ENCODE data around the gene RBM20. TPM values are rescaled to one million over a fixed set of nuclear protein-coding genes. Genes with fewer than 3 reads are reported as not detected.
"Not testable (repeated sequence)": the region's sequence is repeated elsewhere in the genome, so short reads cannot be mapped to it uniquely, and the experiment has no call there.

RBM20 gene
- 0.02 TPM in 1 of 2 replicates, not detected in the other for total RNA-seq

- no peaks in the 10 kb centered on the region for H3K36me3 Mint-ChIP-seq (ENCODE audit: low read depth)
- H3K4me1 Mint-ChIP-seq (ENCODE audit: low read depth), result peaks cover 23% of the 10 kb centered on the region
- peaks cover 67% of the 10 kb centered on the region for H3K27me3 Mint-ChIP-seq (ENCODE audit: low read depth)
- H3K9me3 Mint-ChIP-seq, result no peaks in the 10 kb centered on the region
- H3K4me3 Mint-ChIP-seq (ENCODE audit: low read depth), result peak within 1 kb of the TSS; percentile 75
- no peak for DNase-seq (ENCODE audit: low spot score)
- no peak within 1 kb of the TSS for H3K27ac Mint-ChIP-seq
- intact Hi-C loops (cut with micrococcal nuclease), result loop anchor here (2.0 to 5.0 kb wide), 2 partner anchors 25 to 433 kb away; partner anchors contain the start of gene ADRA2A
Measured at GRCh38 chr10:110643653-110644597, at the start of gene RBM20. Gene RBM20 (plus strand): TSS chr10:110644336. CDS start chr10:110644455, 119 bp downstream.

DNA sequence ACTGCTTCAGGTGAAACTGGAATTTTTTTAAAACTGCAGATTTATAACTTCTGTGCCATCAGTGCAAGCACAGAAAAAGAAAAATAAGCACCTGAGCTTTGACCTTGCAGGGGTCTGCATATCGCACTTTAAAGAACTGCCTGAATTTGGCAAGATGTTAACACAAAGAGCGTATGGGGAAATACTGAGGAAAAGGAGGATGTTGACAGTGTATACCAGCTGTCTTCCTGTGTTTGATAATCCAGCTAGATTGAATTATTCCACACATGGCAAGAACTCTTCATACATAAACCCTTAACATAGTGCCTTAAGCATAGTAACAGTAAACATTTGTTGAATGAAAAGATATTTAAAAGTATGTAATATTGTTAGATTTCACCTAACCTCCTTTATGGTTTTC is 46.7 kb upstream of the RBM20 start:
- H3K36me3 Mint-ChIP-seq (ENCODE audit: low read depth), result peaks cover 61% of the 10 kb centered on the region
- H3K4me1 Mint-ChIP-seq (ENCODE audit: low read depth), result peaks cover 3% of the 10 kb centered on the region
- no peak overlapping the region for H3K27ac Mint-ChIP-seq
- intact Hi-C loops (cut with micrococcal nuclease), result no loop called here
- no peak for DNase-seq (ENCODE audit: low spot score)
- H3K27me3 Mint-ChIP-seq (ENCODE audit: low read depth), result no peaks in the 10 kb centered on the region
- H3K4me3 Mint-ChIP-seq (ENCODE audit: low read depth), result no peak overlapping the region
- no peaks in the 10 kb centered on the region for H3K9me3 Mint-ChIP-seq

- Mint-ChIP-seq H3K4me1 (ENCODE audit: low read depth) (no peaks in the 10 kb centered on the region), H3K9me3 (no peaks in the 10 kb centered on the region), H3K4me3 (ENCODE audit: low read depth) (no peak overlapping the region), H3K27ac (no peak overlapping the region), H3K27me3 (ENCODE audit: low read depth) (no peaks in the 10 kb centered on the region), H3K36me3 (ENCODE audit: low read depth) (peaks cover 63% of the 10 kb centered on the region)
- no peak for DNase-seq (ENCODE audit: low spot score)
- intact Hi-C loops (cut with micrococcal nuclease), result loop anchor here (1.0 kb wide), 1 partner anchor 294 kb away; no protein-coding TSS in a partner anchor
Measured at GRCh38 chr10:110600487-110601101, 43.5 kb upstream of the RBM20 start.

GRCh38 chr10:110601581-110601980 is 42.6 kb upstream of the RBM20 start:
- intact Hi-C loops (cut with micrococcal nuclease), result no loop called here
- H3K27ac Mint-ChIP-seq, result no peak overlapping the region
- H3K4me3 Mint-ChIP-seq (ENCODE audit: low read depth), result no peak overlapping the region
- H3K4me1 Mint-ChIP-seq (ENCODE audit: low read depth), result no peaks in the 10 kb centered on the region
- no peaks in the 10 kb centered on the region for H3K27me3 Mint-ChIP-seq (ENCODE audit: low read depth)
- DNase-seq (ENCODE audit: low spot score), result no peak
- H3K36me3 Mint-ChIP-seq (ENCODE audit: low read depth), result peaks cover 65% of the 10 kb centered on the region
- no peaks in the 10 kb centered on the region for H3K9me3 Mint-ChIP-seq

DNA sequence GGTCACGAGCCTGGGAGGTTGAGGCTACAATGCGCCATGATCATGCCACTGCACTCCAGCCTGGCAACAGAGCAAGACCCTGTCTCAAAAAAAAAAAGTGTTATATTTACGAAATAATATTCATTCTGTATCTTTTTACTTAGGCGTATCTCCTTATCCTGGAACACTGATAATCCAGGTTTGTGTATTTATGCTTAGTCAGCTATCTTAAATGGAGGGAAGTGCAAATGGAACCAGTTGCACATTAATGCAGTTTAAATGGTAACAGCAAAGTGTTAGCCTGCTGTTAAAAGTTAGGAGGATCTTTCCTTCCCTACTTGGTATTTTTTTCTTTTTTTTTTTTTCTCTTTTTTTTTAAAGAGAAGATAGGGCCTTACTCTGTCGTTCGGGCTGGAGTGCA is 36.0 kb upstream of the RBM20 start:
- no peaks in the 10 kb centered on the region for H3K27me3 Mint-ChIP-seq (ENCODE audit: low read depth)
- H3K36me3 Mint-ChIP-seq (ENCODE audit: low read depth), result peaks cover 27% of the 10 kb centered on the region
- intact Hi-C loops (cut with micrococcal nuclease), result no loop called here
- no peak for DNase-seq (ENCODE audit: low spot score)
- peaks cover 11% of the 10 kb centered on the region for H3K4me1 Mint-ChIP-seq (ENCODE audit: low read depth)
- H3K27ac Mint-ChIP-seq, result no peak overlapping the region
- no peaks in the 10 kb centered on the region for H3K9me3 Mint-ChIP-seq
- H3K4me3 Mint-ChIP-seq (ENCODE audit: low read depth), result no peak overlapping the region

DNA sequence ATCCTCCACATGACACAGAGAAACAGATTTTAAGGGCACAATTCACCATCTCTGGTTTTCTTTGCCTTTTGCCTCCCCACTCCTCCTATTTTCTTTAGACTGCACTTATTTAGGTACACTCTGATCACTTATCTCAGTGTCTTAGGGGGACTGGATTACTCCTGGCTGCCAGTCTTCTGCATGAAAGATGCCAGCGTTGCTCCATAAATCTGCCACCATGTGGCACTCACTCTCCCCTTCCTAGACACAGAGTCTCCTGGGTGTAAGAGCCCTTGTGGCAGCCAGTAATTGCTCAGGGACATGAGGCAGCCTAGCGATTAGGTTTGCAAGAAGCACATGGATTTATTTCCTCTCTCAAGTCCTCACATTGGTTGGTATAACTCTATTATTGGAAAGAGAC is 34.5 kb upstream of the RBM20 start:
- no peaks in the 10 kb centered on the region for H3K9me3 Mint-ChIP-seq
- intact Hi-C loops (cut with micrococcal nuclease), result loop anchor here (1.0 to 10.0 kb wide), 8 partner anchors 43 to 597 kb away; partner anchors contain the start of gene PDCD4
- H3K27me3 Mint-ChIP-seq (ENCODE audit: low read depth), result no peaks in the 10 kb centered on the region
- H3K4me3 Mint-ChIP-seq (ENCODE audit: low read depth), result no peak overlapping the region
- H3K36me3 Mint-ChIP-seq (ENCODE audit: low read depth), result peaks cover 17% of the 10 kb centered on the region
- no peak for DNase-seq (ENCODE audit: low spot score)
- H3K27ac Mint-ChIP-seq, result no peak overlapping the region
- H3K4me1 Mint-ChIP-seq (ENCODE audit: low read depth), result peaks cover 23% of the 10 kb centered on the region

DNA sequence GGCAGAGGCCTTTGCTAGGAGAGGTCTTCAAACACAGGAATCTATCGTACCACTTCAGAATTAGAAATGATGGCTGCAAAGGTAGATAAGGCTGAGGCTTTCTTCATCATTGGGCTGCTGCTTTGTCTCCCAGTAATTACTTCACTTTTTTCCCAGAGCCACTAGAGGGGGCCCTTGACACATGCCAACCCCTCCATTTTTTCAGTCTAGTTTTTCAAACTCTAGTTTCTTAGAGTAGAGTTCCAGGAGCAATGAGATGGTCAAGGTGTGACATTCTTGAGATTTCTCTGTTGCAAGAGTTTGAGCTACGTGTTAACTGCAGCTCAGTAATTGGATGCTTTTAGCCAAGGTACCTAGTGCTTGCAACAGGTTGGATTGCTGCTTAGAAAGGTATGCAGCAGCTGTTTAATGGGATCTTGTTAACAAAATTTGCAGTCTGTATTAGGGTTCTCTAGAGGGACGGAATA is 33.8 kb upstream of the RBM20 start:
- H3K27ac Mint-ChIP-seq, result no peak overlapping the region
- peak; percentile 28 for DNase-seq (ENCODE audit: low spot score)
- no peaks in the 10 kb centered on the region for H3K27me3 Mint-ChIP-seq (ENCODE audit: low read depth)
- peaks cover 26% of the 10 kb centered on the region for H3K4me1 Mint-ChIP-seq (ENCODE audit: low read depth)
- H3K36me3 Mint-ChIP-seq (ENCODE audit: low read depth), result peaks cover 10% of the 10 kb centered on the region
- no peaks in the 10 kb centered on the region for H3K9me3 Mint-ChIP-seq
- intact Hi-C loops (cut with micrococcal nuclease), result loop anchor here (1.0 to 10.0 kb wide), 8 partner anchors 42 to 596 kb away; partner anchors contain the start of gene PDCD4
- no peak overlapping the region for H3K4me3 Mint-ChIP-seq (ENCODE audit: low read depth)

DNA sequence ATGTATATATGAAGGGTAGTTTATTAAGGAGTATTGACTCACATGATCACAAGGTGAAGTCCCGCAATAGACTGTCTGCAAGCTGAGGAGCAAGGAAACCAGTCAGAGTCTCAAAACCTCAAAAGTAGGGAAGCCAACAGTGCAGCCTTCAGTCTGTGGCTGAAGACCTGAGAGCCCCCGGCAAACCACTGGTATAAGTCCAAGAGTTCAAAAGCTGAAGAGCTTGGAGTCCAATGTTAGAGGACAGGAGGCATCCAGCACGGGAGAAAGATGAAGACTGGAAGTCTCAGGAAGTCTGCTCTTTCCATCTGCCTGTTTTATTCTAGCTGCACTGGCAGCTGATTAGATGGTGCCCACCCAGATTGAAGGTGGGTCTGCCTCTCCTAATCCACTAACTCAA is 33.4 kb upstream of the RBM20 start:
- H3K36me3 Mint-ChIP-seq (ENCODE audit: low read depth); H3K4me3 Mint-ChIP-seq (ENCODE audit: low read depth); H3K27me3 Mint-ChIP-seq (ENCODE audit: low read depth); H3K9me3 Mint-ChIP-seq; H3K27ac Mint-ChIP-seq; DNase-seq (ENCODE audit: low spot score): not testable (repeated sequence)
- H3K4me1 Mint-ChIP-seq (ENCODE audit: low read depth), result peaks cover 30% of the 10 kb centered on the region
- intact Hi-C loops (cut with micrococcal nuclease), result loop anchor here (1.0 to 10.0 kb wide), 8 partner anchors 42 to 596 kb away; partner anchors contain the start of gene PDCD4

GRCh38 chr10:110612087-110612486 is 32.0 kb upstream of the RBM20 start:
- Mint-ChIP-seq H3K27ac (no peak overlapping the region), H3K4me3 (ENCODE audit: low read depth) (no peak overlapping the region), H3K9me3 (no peaks in the 10 kb centered on the region), H3K36me3 (ENCODE audit: low read depth) (no peaks in the 10 kb centered on the region), H3K27me3 (ENCODE audit: low read depth) (no peaks in the 10 kb centered on the region), H3K4me1 (ENCODE audit: low read depth) (peaks cover 33% of the 10 kb centered on the region)
- intact Hi-C loops (cut with micrococcal nuclease), result loop anchor here (5.0 to 10.0 kb wide), 3 partner anchors 40 to 383 kb away; partner anchors contain the start of gene PDCD4
- DNase-seq (ENCODE audit: low spot score), result no peak

DNA sequence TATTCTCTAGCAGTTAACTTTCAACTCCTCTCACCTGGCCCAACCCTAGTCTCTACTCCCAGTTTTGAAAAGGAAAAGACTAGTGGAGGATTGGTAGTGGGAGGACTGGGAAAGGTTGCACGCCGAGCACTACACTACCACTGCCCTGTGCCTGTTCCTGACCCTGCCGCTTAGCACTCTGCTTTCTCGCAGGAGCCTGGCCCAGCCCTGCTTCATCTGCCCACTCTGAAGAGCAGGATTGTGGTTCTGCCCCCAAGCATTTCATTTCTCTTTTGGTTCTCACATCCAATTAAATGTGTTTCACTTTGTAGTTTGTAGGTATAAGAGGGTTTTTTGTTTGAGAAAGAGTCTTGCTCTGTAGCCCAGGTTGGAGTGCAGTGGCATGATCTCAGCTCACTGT is 31.5 kb upstream of the RBM20 start:
- Mint-ChIP-seq H3K27me3 (ENCODE audit: low read depth) (no peaks in the 10 kb centered on the region), H3K27ac (no peak overlapping the region), H3K4me1 (ENCODE audit: low read depth) (peaks cover 38% of the 10 kb centered on the region), H3K4me3 (ENCODE audit: low read depth) (no peak overlapping the region), H3K9me3 (no peaks in the 10 kb centered on the region), H3K36me3 (ENCODE audit: low read depth) (no peaks in the 10 kb centered on the region)
- intact Hi-C loops (cut with micrococcal nuclease), result loop anchor here (5.0 to 10.0 kb wide), 3 partner anchors 40 to 382 kb away; partner anchors contain the start of gene PDCD4
- DNase-seq (ENCODE audit: low spot score), result no peak

GRCh38 chr10:110613341-110613995 is 30.7 kb upstream of the RBM20 start:
- no peak for DNase-seq (ENCODE audit: low spot score)
- Mint-ChIP-seq H3K36me3 (ENCODE audit: low read depth) (no peaks in the 10 kb centered on the region), H3K27me3 (ENCODE audit: low read depth) (no peaks in the 10 kb centered on the region), H3K4me1 (ENCODE audit: low read depth) (peaks cover 46% of the 10 kb centered on the region), H3K4me3 (ENCODE audit: low read depth) (no peak overlapping the region), H3K27ac (no peak overlapping the region), H3K9me3 (no peaks in the 10 kb centered on the region)
- intact Hi-C loops (cut with micrococcal nuclease), result loop anchor here (5.0 to 10.0 kb wide), 3 partner anchors 39 to 381 kb away; partner anchors contain the start of gene PDCD4

GRCh38 chr10:110613996-110614495 is 30.1 kb upstream of the RBM20 start:
- no peak for DNase-seq (ENCODE audit: low spot score)
- Mint-ChIP-seq H3K36me3 (ENCODE audit: low read depth) (no peaks in the 10 kb centered on the region), H3K9me3 (no peaks in the 10 kb centered on the region), H3K4me3 (ENCODE audit: low read depth) (no peak overlapping the region), H3K27ac (no peak overlapping the region), H3K27me3 (ENCODE audit: low read depth) (no peaks in the 10 kb centered on the region), H3K4me1 (ENCODE audit: low read depth) (peaks cover 50% of the 10 kb centered on the region)
- intact Hi-C loops (cut with micrococcal nuclease), result loop anchor here (5.0 to 10.0 kb wide), 3 partner anchors 38 to 381 kb away; partner anchors contain the start of gene PDCD4
